NCI-H774 (cell line): ENCODE data around the gene TNNT1.
"Not testable (repeated sequence)": the region's sequence is repeated elsewhere in the genome, so short reads cannot be mapped to it uniquely, and the experiment has no call there.

Experiments
- DNase-seq: peaks from one replicate; lab custom pipeline; 2025; lab: John Stamatoyannopoulos, UW

Gene TNNT1

GRCh38 chr19:55149078-55150003 is at the start of gene TNNT1:
TNNT1 (minus strand) TSS chr19:55149206; CDS start chr19:55147157, 2,049 bp downstream.
- no peak for DNase-seq

DNA sequence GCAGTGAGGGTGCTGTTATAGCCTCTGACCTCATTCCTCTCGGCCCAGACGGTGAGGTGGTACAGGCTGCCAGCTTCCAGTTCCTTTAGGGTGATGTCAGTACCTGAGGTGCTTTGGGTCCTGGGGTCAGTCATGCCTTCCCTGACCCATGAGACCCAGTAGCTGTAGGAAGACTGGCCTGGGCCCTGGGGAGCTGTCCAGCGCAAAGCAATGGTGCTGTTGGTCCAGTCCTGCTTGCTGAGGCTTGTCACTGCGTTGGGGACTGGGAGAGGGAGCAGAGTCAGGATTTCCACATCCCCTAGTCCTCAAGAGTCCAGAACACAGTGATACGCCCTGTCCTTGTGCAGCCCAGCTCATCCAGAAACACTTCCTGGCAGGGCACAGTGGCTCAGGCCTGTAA is 49.6 kb upstream of the TNNT1 start:
- no peak for DNase-seq

GRCh38 chr19:55197528-55197927 is 48.5 kb upstream of the TNNT1 start:
- DNase-seq = no peak

DNA sequence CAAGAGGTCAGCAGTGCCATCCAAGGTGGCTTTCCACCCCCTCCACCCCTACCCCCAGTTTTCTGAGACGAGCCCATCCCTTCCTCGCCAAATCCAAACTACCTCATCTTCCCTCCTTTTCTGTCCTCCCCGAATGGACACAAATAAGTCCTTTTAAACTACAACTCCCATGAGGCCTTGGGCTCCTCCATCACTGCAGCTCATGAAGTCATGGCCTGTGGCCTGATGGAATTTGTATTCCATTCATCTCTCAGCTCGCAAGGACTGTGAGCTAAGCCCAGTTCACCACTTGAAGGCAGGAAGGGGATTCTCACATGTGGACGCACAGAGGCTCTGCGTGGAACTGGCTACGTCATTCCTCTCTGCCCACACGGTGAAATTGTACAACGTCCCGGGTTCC is 47.8 kb upstream of the TNNT1 start:
- no peak for DNase-seq

GRCh38 chr19:55193481-55193880 is 44.5 kb upstream of the TNNT1 start:
- no peak for DNase-seq

- no peak for DNase-seq
These were observed 40.4 kb upstream of the TNNT1 start for GRCh38 chr19:55189403-55189835.

DNA sequence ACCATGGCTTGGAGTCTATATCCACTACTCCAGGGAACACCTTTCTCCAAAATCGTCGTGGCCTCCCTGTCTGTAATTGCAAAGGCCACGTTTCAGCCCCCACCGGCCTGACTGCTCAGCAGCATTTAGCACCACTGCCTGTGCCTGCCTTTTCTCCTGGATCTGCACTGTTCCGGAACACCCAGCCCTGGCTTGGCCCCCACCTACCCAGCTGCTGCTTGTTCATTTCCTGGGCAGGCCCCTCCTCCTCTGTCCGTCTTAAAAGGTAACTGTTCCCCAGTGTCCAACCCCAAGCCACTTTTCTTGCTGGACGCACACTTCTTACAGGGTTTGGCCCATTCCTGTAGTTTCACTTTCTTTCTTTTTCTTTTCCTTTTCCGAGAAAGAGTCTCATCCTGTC is 39.6 kb upstream of the TNNT1 start:
- no peak for DNase-seq

DNA sequence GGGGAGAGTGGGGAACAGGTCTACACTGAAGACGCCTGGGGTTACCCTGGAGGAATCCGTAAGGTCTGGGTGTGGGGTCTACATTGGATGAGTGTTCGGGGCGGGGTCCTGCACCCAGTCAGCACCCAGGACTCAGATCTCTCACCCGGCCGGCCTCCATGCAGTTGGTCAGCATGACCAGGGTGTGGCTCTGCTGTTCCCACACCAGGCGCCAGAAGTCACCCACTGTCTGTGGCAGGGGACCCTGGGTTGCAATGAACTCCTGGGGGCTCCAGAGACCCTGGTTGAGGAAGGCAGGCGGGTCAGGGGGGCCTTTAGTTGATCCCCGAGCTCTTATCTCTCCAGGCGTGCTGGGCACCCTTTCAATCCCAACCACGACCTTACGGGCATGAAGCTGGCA is 37.1 kb upstream of the TNNT1 start:
- DNase-seq = no peak

GRCh38 chr19:55181740-55182139 is 32.7 kb upstream of the TNNT1 start:
- no peak for DNase-seq

DNA sequence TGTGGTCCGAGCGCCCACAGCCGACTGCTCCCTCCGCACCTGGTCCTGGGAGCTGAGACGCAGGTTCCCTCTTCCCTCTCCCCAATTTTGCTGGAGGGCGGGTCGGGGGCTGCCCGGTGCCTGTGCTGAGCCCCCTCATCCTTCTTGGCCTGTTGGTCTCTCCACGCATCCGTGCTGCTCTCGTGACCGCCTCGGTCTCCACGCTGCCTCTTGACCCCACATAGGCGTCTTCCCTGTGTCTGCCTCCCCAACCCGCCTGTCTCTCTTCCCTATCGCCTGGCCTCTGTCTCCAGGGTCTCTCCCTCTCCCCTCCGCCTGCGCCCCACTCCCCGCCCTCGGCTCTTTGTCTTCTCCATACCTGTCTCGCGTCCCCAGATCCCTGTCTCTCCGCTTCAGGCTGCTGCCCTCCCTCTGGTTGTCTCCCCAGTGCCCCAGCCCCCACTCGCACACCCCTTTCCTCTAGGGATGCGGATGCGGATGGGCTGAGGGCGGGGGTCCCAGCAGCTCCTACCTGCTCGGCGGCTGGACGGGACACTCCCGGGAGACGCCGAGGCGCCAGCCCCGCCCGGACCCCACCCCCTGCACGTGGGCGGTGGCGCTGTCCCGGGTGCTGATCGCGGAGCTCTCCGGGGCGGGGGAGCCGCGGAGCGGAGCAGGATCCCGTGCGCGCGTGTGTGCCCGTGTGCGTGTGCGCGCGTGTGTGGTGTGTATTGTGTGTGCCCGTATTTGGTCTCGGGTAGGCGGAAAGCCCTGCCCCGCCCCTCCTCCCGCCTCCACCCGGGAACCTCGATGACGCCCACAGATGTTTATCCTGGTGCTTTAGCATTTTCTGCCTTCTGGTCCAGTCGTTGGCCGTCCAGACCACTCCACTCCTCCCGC is 30.8 kb upstream of the TNNT1 start, which contains the start of gene SYT5:
TSS of gene SYT5 (minus strand) at position 684 of the 879 bp plus-strand sequence. CDS start 1,248 bp downstream, outside the sequence.
- DNase-seq = no peak

DNA sequence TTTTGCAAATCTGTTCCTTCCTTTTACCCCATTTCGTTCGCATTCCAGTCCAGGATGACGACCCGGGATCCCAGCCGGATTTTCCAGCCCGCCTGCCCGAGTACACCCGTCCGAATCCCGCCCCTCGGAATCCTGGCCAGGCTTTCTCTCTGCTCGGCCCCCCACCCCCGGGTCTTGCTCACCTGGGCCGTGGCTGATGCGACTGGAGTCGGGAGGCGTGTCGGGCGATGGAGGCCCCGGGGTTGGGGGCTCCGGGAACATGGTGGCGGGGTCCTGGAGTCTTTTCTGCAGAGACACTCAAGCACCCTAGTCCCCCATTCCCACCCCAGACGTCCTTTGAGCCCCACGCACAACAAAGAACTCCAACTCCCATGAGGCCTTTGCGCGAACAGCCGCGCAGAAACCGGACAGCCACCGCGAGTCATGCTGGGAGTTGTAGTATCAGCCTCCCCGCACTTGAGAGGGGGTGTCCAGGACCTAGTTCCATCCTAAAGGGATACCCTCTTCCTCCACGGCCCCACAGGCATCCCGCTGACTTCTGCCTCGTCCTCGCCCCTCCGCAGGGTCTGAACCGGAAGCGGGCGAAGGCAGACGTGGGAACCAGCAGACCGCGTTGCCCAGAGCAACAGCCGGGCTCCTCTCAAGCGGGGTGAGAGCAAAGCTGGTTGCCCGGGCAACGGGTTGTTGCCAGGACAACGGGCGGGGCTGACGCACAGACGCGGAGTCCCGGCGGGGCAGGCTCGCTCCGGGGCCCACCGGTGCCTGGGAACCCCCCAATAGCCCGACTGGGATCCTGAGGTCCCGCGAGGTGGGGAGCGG is 30.0 kb upstream of the TNNT1 start:
- peak; percentile 89 for DNase-seq

- no peak for DNase-seq
These were observed 27.1 kb upstream of the TNNT1 start for GRCh38 chr19:55176076-55176475.

GRCh38 chr19:55175117-55175867 is 26.3 kb upstream of the TNNT1 start:
- DNase-seq = no peak

DNA sequence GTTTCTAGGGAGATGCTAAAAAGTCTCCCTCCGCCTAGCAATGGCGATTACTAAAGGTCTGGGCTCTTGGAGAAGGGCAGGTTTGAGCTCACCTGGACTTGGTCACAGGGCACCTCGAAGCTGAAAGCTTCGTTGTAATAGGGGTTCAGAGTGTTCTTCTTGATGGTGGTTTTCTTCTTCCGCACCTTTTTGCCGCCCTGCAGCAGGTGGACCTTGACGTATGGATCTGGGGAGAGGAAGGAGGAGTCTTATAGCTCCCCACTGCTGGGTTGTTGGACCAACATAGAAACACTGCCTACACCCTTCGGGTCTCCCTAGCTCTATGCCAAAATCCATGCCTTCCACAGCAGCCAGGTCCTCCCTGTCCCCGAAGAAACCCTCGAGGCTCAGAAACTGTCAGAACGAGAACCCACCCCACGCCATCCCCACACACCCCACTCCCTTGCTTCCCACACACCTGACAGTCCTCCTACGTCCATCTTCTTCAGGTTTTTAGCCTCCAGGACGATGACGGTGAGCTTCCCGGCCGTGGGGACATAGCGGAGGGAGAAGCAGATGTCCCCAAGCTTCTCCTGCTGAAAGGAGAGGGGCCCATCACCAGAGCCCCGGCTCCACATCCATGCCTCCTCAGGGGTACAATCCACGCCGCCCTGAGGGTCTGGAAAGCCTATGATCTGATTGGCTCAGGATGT is 25.6 kb upstream of the TNNT1 start:
- no peak for DNase-seq

GRCh38 chr19:55173714-55174409 is 24.9 kb upstream of the TNNT1 start:
- DNase-seq = peak; percentile 74

DNA sequence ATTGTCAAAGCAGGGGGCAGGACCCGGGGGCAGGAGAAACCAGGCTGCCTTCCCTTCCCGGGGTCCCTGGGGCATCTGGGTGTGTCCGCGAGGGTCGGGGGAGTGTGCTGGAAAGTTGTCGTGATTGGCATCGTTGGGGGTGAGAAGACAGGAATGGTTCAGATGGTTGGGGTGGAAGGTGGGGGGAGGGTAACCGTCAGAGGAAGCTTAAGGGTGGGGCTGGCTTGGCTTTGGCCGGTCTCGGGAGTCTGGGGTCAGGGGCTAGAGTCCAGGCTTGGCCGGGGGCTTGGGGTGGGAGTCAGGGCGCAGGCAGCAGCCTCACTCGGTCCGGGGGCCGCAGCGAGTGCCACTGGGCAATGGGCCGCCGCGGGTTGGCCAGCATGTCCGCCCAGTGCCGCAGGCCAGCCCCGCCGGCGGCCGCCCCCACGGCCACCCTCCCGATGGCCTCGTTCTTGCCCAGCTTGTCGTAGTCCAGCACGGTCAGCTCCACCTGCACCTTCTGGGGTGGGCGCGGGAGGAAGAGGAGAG is 24.2 kb upstream of the TNNT1 start:
- no peak for DNase-seq

DNA sequence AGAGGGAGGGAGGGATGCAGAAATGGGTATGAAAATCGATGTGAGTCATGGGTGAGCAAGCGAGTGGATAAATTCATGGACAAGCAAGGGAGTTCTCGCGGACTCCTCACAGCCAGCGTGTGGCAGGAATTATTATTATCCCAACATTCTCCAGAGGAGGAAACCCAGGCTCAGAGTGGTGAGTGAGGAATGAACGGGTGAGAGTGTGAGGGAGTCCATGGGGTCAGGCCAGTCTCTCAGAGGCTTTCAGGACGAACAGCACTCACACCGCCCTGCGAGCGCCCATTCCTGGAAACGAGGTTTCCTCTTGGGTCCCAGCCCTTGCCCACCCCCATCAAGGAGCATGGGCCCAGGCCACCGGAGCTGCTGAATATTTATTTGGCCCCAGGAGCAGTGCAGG is 23.7 kb upstream of the TNNT1 start:
- DNase-seq = no peak

GRCh38 chr19:55172318-55172717 is 23.3 kb upstream of the TNNT1 start:
- DNase-seq = not testable (repeated sequence)

DNA sequence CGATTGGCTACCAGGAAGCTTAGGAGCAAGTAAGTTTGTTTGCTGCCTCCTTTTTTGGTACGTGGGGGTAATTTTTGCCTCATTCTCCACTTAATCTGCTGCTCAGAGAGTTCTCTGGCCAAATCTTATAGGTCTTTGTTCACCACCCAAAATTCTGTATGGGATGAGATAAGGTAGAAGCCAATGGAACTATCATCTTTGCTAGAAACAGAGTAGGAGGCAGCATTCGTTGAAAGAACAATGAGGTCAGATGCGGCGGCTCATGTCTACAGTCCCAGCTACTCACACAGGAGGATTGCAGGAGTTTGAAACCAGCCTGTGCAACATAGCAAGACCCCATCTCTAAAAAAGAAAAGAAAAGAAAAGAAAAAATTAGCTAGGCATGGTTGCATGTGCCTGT is 22.4 kb upstream of the TNNT1 start:
- DNase-seq = no peak

DNA sequence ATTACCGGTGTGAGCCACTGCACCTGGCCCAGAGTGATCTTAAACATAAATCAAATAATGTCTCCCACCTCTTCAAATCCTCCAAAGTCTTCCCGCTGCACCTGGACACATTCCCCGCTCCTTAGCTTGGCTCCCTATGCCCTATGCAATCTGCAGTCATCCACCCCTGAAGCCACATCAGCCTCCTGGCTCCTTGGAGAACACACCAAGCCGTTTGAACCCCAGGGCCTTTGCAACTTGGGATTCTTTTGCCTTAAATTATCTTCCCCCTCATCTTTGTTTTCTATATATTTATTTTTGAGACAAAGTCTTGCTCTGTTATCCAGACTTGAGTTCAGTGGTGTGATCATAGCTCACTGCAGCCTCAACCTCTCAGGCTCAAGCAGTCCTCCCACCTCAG is 20.1 kb upstream of the TNNT1 start:
- no peak for DNase-seq
